Transverse colon (tissue), 3 donors: ENCODE data around the gene EIF4EBP2.

Experiments used
- POLR2A ChIP-seq: fragments of 450-650 bp; IDR thresholded peaks from one replicate; pipeline ENCODE4 v1.6.1; 2016; ENCODE audit warnings: antibody characterized with exemption, mild to moderate bottlenecking, moderate library complexity
- TF ChIP-seq, protein P1 (sequence below), 5 experiments: fragments of 200-600 bp in 3 of 5; fragments of 450-650 bp in 2 of 5; sonication (generic) in 3 of 5; IDR thresholded peaks; 1 replicate in 2 of 5; 2 replicates in 3 of 5; pipeline ENCODE4 v1.5.1; 2016 to 2017; ENCODE audit warnings: antibody characterized with exemption in 5 of 5, inconsistent platforms in 3 of 5, mild to moderate bottlenecking in 2 of 5, moderate library complexity in 1 of 5

DNA sequence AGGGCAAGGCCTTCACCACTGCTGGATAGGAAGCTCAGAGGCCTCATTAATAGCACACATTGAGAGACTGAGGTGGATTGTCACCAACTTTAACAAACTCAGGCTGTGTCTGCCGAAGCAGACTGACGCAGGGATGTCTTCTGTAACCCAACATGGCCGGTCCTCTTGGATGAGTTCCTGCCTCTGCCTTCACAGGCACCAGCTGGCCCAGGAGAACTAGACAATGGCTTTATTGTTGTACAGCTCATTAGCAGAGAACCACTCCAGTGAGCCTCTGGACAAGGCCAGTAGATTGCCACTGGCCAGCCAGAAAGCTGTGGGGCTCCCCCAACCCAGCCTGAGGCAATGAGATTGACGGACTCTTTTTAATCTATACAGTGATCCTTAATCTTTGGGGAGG is 28.2 kb downstream of the EIF4EBP2 start:
- TF ChIP-seq POLR2A: no peak
- TF ChIP-seq, protein P1, sequence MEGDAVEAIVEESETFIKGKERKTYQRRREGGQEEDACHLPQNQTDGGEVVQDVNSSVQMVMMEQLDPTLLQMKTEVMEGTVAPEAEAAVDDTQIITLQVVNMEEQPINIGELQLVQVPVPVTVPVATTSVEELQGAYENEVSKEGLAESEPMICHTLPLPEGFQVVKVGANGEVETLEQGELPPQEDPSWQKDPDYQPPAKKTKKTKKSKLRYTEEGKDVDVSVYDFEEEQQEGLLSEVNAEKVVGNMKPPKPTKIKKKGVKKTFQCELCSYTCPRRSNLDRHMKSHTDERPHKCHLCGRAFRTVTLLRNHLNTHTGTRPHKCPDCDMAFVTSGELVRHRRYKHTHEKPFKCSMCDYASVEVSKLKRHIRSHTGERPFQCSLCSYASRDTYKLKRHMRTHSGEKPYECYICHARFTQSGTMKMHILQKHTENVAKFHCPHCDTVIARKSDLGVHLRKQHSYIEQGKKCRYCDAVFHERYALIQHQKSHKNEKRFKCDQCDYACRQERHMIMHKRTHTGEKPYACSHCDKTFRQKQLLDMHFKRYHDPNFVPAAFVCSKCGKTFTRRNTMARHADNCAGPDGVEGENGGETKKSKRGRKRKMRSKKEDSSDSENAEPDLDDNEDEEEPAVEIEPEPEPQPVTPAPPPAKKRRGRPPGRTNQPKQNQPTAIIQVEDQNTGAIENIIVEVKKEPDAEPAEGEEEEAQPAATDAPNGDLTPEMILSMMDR (IDR thresholded peaks at IDR 0.05): no peak
